Astrocyte (in vitro differentiated cells and primary cell): Measurements from ENCODE around the gene ADIPOR1. TPM values are rescaled to one million over a fixed set of nuclear protein-coding genes. Genes with fewer than 3 reads are reported as not detected.
"Not testable (repeated sequence)": the region's sequence is repeated elsewhere in the genome, so short reads cannot be mapped to it uniquely, and the experiment has no call there.

ENCODE experiments used
- DNase-seq: peaks from one replicate; pipeline ENCODE4 v3.0.0-alpha.2; 2010; ENCODE audit warnings: low read depth
- FAIRE-seq: peaks from 2 replicates; lab custom pipeline; 2011; peaks lifted over from hg19 to GRCh38; lab: Jason Lieb, UNC
- H2AFZ ChIP-seq: 2 replicates; pipeline ENCODE4 v1.6.0; 2012; ENCODE audit warnings: low read depth, low read length, inconsistent platforms
- H3K27ac ChIP-seq: 2 replicates; pipeline ENCODE4 v1.5.1; 2011; ENCODE audit warnings: low read depth, low read length, inconsistent platforms
- H3K27me3 ChIP-seq: 2 replicates; pipeline ENCODE4 v1.6.0; 2011; ENCODE audit warnings: low read length, inconsistent platforms; ENCODE audit not compliant: insufficient read depth
- H3K36me3 ChIP-seq: 2 replicates; pipeline ENCODE4 v1.5.1; 2011; ENCODE audit warnings: low read length, inconsistent platforms; ENCODE audit not compliant: insufficient read depth
- H3K4me1 ChIP-seq: 2 replicates; pipeline ENCODE4 v1.5.1; 2011; ENCODE audit warnings: low read length, inconsistent platforms; ENCODE audit not compliant: insufficient read depth
- H3K4me2 ChIP-seq: 2 replicates; pipeline ENCODE4 v1.6.0; 2012; ENCODE audit warnings: low read length, inconsistent platforms
- H3K4me3 ChIP-seq: 2 replicates; pipeline ENCODE4 v1.5.1; 2011; ENCODE audit warnings: low read depth, mild to moderate bottlenecking, low read length, inconsistent platforms; ENCODE audit not compliant: insufficient read depth
- H3K79me2 ChIP-seq: 2 replicates; pipeline ENCODE4 v1.6.0; 2012; ENCODE audit warnings: mild to moderate bottlenecking, low read length, inconsistent platforms; ENCODE audit not compliant: insufficient read depth
- H3K9ac ChIP-seq: 2 replicates; pipeline ENCODE4 v1.6.0; 2012; ENCODE audit warnings: mild to moderate bottlenecking, low read length, inconsistent platforms
- H3K9me3 ChIP-seq: 2 replicates; pipeline ENCODE4 v1.5.1; 2012; ENCODE audit warnings: low read depth, mild to moderate bottlenecking, low read length, inconsistent platforms; ENCODE audit not compliant: insufficient read depth
- H4K20me1 ChIP-seq: 2 replicates; pipeline ENCODE4 v1.6.0; 2012; ENCODE audit warnings: low read length, inconsistent platforms; ENCODE audit not compliant: insufficient read depth
- H3K27ac Mint-ChIP-seq: one replicate; pipeline ENCODE4 v1.8.0; 2021; ENCODE audit warnings: mild to moderate bottlenecking, mixed read lengths; ENCODE audit not compliant: unreplicated experiment
- H3K27me3 Mint-ChIP-seq: one replicate; pipeline ENCODE4 v1.8.0; 2021; ENCODE audit warnings: low read depth, mixed read lengths; ENCODE audit not compliant: unreplicated experiment
- H3K36me3 Mint-ChIP-seq: one replicate; pipeline ENCODE4 v1.8.0; 2021; ENCODE audit warnings: low read depth, mixed read lengths; ENCODE audit not compliant: unreplicated experiment
- H3K4me1 Mint-ChIP-seq: one replicate; pipeline ENCODE4 v1.8.0; 2021; ENCODE audit warnings: low read depth, mixed read lengths; ENCODE audit not compliant: unreplicated experiment
- H3K4me3 Mint-ChIP-seq: one replicate; pipeline ENCODE4 v1.8.0; 2021; ENCODE audit warnings: mild to moderate bottlenecking, moderate library complexity, mixed read lengths; ENCODE audit not compliant: unreplicated experiment
- H3K9me3 Mint-ChIP-seq: one replicate; pipeline ENCODE4 v1.8.0; 2021; ENCODE audit warnings: mild to moderate bottlenecking, mixed read lengths; ENCODE audit not compliant: unreplicated experiment
- EZH2 ChIP-seq: IDR thresholded peaks from 2 replicates; pipeline ENCODE4 v1.6.1; 2012; ENCODE audit warnings: mild to moderate bottlenecking, low read length, inconsistent platforms; ENCODE audit not compliant: insufficient read depth
- total RNA-seq: library from RNA; stranded (reverse); gene quantifications from 2 replicates; pipeline ENCODE4 v1.2.1, GENCODE V29; 2021
- TF ChIP-seq, protein P1 (sequence below): IDR thresholded peaks from 2 replicates; pipeline ENCODE4 v1.5.1; 2011; ENCODE audit warnings: low read depth, mild to moderate bottlenecking, inconsistent platforms, low read length, moderate library complexity; ENCODE audit not compliant: insufficient read depth

The ADIPOR1 gene
- total RNA-seq, 1 donor from 2014 or later = 73.0 TPM

DNA sequence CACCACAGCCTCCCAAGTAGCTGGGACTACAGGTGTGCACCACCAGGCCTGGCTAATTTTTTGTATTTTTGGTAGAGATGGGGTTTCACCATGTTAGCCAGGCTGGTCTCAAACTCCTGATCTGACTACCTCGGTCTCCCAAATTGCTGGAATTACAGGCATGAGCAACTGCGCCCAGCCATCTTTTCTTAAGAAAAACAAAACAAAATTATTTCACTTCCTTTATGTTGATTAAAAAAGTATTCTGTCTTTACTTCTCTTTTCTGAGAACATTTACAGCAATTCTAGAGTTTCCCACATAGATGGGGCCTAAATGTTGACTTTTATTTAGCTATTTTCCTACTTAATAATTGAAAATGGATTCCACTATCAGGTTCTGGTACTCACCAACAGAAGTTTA lies 31.8 kb upstream of the ADIPOR1 start:
- peaks cover 2% of the 10 kb centered on the region for H3K9me3 Mint-ChIP-seq
- Histone ChIP-seq H3K36me3 (no peaks in the 10 kb centered on the region), H3K9ac (no peak overlapping the region), H3K27ac (no peak overlapping the region), H3K4me1 (no peaks in the 10 kb centered on the region), H3K4me3 (no peak overlapping the region), H3K27me3 (peaks cover 40% of the 10 kb centered on the region), H2AFZ (no peak overlapping the region), H3K4me2 (no peak overlapping the region), H3K79me2 (no peaks in the 10 kb centered on the region), H4K20me1 (no peaks in the 10 kb centered on the region), H3K9me3 (no peaks in the 10 kb centered on the region)
- no peak overlapping the region for H3K4me3 Mint-ChIP-seq
- DNase-seq = no peak
- H3K27ac Mint-ChIP-seq = no peak overlapping the region
- H3K4me1 Mint-ChIP-seq = peaks cover 6% of the 10 kb centered on the region
- H3K36me3 Mint-ChIP-seq = no peaks in the 10 kb centered on the region
- TF ChIP-seq, protein P1, sequence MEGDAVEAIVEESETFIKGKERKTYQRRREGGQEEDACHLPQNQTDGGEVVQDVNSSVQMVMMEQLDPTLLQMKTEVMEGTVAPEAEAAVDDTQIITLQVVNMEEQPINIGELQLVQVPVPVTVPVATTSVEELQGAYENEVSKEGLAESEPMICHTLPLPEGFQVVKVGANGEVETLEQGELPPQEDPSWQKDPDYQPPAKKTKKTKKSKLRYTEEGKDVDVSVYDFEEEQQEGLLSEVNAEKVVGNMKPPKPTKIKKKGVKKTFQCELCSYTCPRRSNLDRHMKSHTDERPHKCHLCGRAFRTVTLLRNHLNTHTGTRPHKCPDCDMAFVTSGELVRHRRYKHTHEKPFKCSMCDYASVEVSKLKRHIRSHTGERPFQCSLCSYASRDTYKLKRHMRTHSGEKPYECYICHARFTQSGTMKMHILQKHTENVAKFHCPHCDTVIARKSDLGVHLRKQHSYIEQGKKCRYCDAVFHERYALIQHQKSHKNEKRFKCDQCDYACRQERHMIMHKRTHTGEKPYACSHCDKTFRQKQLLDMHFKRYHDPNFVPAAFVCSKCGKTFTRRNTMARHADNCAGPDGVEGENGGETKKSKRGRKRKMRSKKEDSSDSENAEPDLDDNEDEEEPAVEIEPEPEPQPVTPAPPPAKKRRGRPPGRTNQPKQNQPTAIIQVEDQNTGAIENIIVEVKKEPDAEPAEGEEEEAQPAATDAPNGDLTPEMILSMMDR = no peak
- TF ChIP-seq EZH2 = no peak
- peaks cover 25% of the 10 kb centered on the region for H3K27me3 Mint-ChIP-seq
- no peak for FAIRE-seq

- Histone ChIP-seq H3K4me1 (no peaks in the 10 kb centered on the region), H3K4me2 (no peak overlapping the region), H3K9ac (no peak overlapping the region), H3K27ac (no peak overlapping the region), H3K36me3 (no peaks in the 10 kb centered on the region), H3K9me3 (no peaks in the 10 kb centered on the region), H3K27me3 (peaks cover 40% of the 10 kb centered on the region), H3K4me3 (no peak overlapping the region), H3K79me2 (no peaks in the 10 kb centered on the region), H4K20me1 (no peaks in the 10 kb centered on the region), H2AFZ (no peak overlapping the region)
- H3K4me3 Mint-ChIP-seq = no peak overlapping the region
- peaks cover 25% of the 10 kb centered on the region for H3K27me3 Mint-ChIP-seq
- DNase-seq (no peak), FAIRE-seq (no peak)
- H3K27ac Mint-ChIP-seq = no peak overlapping the region
- TF ChIP-seq, protein P1 = no peak
- TF ChIP-seq EZH2 = no peak
- peaks cover 6% of the 10 kb centered on the region for H3K4me1 Mint-ChIP-seq
- no peaks in the 10 kb centered on the region for H3K36me3 Mint-ChIP-seq
- peaks cover 2% of the 10 kb centered on the region for H3K9me3 Mint-ChIP-seq
Observed at GRCh38 chr1:202987922-202988583, 29.9 kb upstream of the ADIPOR1 start.

- DNase-seq = no peak
- H3K4me3 ChIP-seq = no peak overlapping the region
- no peak for FAIRE-seq
- no peaks in the 10 kb centered on the region for H4K20me1 ChIP-seq
- no peaks in the 10 kb centered on the region for H3K36me3 Mint-ChIP-seq
- H3K9me3 ChIP-seq = no peaks in the 10 kb centered on the region
- H3K27me3 Mint-ChIP-seq = peaks cover 25% of the 10 kb centered on the region
- H3K79me2 ChIP-seq = no peaks in the 10 kb centered on the region
- H3K4me2 ChIP-seq = no peak overlapping the region
- peaks cover 2% of the 10 kb centered on the region for H3K9me3 Mint-ChIP-seq
- no peak overlapping the region for H3K4me3 Mint-ChIP-seq
- H3K9ac ChIP-seq = no peak overlapping the region
- peaks cover 40% of the 10 kb centered on the region for H3K27me3 ChIP-seq
- H3K36me3 ChIP-seq = no peaks in the 10 kb centered on the region
- H3K4me1 ChIP-seq = no peaks in the 10 kb centered on the region
- no peak overlapping the region for H2AFZ ChIP-seq
- H3K4me1 Mint-ChIP-seq = peaks cover 6% of the 10 kb centered on the region
- no peak overlapping the region for H3K27ac Mint-ChIP-seq
- no peak for TF ChIP-seq EZH2
- TF ChIP-seq, protein P1 = no peak
- no peak overlapping the region for H3K27ac ChIP-seq
Observed at GRCh38 chr1:202987255-202987654, 29.1 kb upstream of the ADIPOR1 start.

DNA sequence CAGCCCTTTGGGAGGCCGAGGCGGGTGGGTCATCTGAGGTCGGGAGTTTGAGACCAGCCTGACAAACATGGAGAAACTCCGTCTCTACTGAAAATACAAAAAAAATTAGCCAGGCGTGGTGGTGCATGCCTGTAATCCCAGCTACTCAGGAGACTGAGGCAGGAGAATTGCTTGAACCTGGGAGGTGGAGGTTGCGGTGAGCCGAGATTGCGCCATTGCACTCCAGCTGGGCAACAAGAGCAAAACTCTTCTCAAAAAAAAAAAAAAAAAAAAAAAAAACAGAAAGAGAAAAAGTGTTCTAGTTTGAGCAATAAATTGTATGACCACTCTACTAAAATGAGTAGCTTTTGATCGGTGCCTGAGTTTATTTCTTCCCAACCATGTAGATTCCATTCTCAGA lies 28.0 kb upstream of the ADIPOR1 start:
- H3K27ac ChIP-seq, H4K20me1 ChIP-seq, H3K36me3 Mint-ChIP-seq, H2AFZ ChIP-seq, H3K9ac ChIP-seq, H3K79me2 ChIP-seq, H3K9me3 Mint-ChIP-seq, H3K4me1 Mint-ChIP-seq, H3K27ac Mint-ChIP-seq, H3K4me1 ChIP-seq, H3K9me3 ChIP-seq, H3K4me3 ChIP-seq, H3K4me3 Mint-ChIP-seq, H3K4me2 ChIP-seq, DNase-seq, H3K36me3 ChIP-seq, FAIRE-seq: not testable (repeated sequence)
- peaks cover 33% of the 10 kb centered on the region for H3K27me3 ChIP-seq
- H3K27me3 Mint-ChIP-seq = peaks cover 25% of the 10 kb centered on the region
